PFSK-1 (cell line): ENCODE data around the gene CP.

Experiments used
- FOXP2 ChIP-seq: optimal IDR thresholded peaks from 2 replicates; pipeline ENCODE3; 2011; ENCODE audit warnings: borderline replicate concordance, control low read depth, inconsistent platforms; ENCODE audit not compliant: insufficient read depth; ENCODE audit errors: extremely low read length, extremely low read depth
- POLR2AphosphoS5 ChIP-seq: IDR thresholded peaks from 2 replicates; pipeline ENCODE4 v1.6.1; 2012; ENCODE audit warnings: low read depth, mild to moderate bottlenecking, control low read depth, low read length, moderate library complexity
- REST ChIP-seq, 2 experiments: IDR thresholded peaks; 2 replicates each; pipeline versions ENCODE4 v1.6.1 to v1.8.0; 2011 to 2012; ENCODE audit warnings: low read depth in 2 of 2, low read length in 2 of 2, control low read depth in 1 of 2, inconsistent platforms in 1 of 2, mild to moderate bottlenecking in 1 of 2, moderate library complexity in 1 of 2; ENCODE audit not compliant: insufficient read depth in 1 of 2
- SIN3A ChIP-seq: IDR thresholded peaks from 2 replicates; pipeline ENCODE4 v1.6.1; 2012; ENCODE audit warnings: mild to moderate bottlenecking, low read length, moderate library complexity, borderline replicate concordance; ENCODE audit not compliant: insufficient read depth
- TAF1 ChIP-seq: IDR thresholded peaks from 2 replicates; pipeline ENCODE4 v1.6.1; 2012; ENCODE audit warnings: low read length, control low read depth, borderline replicate concordance; ENCODE audit not compliant: insufficient read depth

CP gene

GRCh38 chr3:149170672-149171071, 51.0 kb downstream of the CP start:
- TF ChIP-seq FOXP2 (no peak), TAF1 (no peak), REST (IDR thresholded peaks at IDR 0.05; ENCODE audit: insufficient read depth in 1 of 2, low read depth in 2 of 2, low read length in 2 of 2) (no peak), SIN3A (no peak), POLR2AphosphoS5 (no peak)

- no peak for TF ChIP-seq FOXP2
- no peak for TF ChIP-seq TAF1
- no peak for TF ChIP-seq REST (IDR thresholded peaks at IDR 0.05; ENCODE audit: insufficient read depth in 1 of 2, low read depth in 2 of 2, low read length in 2 of 2)
Observed at GRCh38 chr3:149167898-149168297, 53.7 kb downstream of the CP start.

- TF ChIP-seq POLR2AphosphoS5 (no peak), REST (IDR thresholded peaks at IDR 0.05; ENCODE audit: insufficient read depth in 1 of 2, low read depth in 2 of 2, low read length in 2 of 2) (no peak), FOXP2 (no peak), TAF1 (no peak), SIN3A (no peak)
Observed at GRCh38 chr3:149163066-149163465, 58.6 kb downstream of the CP start.

- TF ChIP-seq POLR2AphosphoS5 (no peak), SIN3A (no peak), TAF1 (no peak), FOXP2 (no peak), REST (IDR thresholded peaks at IDR 0.05; ENCODE audit: insufficient read depth in 1 of 2, low read depth in 2 of 2, low read length in 2 of 2) (no peak)
Observed at GRCh38 chr3:149162007-149162406, 59.6 kb downstream of the CP start.

- no peak for TF ChIP-seq POLR2AphosphoS5
- TF ChIP-seq SIN3A, result no peak
- no peak for TF ChIP-seq FOXP2
- no peak for TF ChIP-seq REST (IDR thresholded peaks at IDR 0.05; ENCODE audit: insufficient read depth in 1 of 2, low read depth in 2 of 2, low read length in 2 of 2)
- TF ChIP-seq TAF1, result no peak
Observed at GRCh38 chr3:149160754-149161300, 60.8 kb downstream of the CP start.
